ENCODE data around the gene PDLIM3.

GRCh38 chr4:185518494-185518893 lies 16.8 kb downstream of the PDLIM3 start:
- TF ChIP-seq POLR2AphosphoS5 (IDR thresholded peaks at IDR 0.05; ENCODE audit: low read depth, low read length) = no peak
- TF ChIP-seq SIN3A (IDR thresholded peaks at IDR 0.05; ENCODE audit: borderline replicate concordance, insufficient read depth, low read length) = no peak
- no peak for TF ChIP-seq REST (IDR thresholded peaks at IDR 0.05; ENCODE audit: insufficient read depth in 1 of 2, low read depth in 2 of 2, low read length in 2 of 2)
- no peak for TF ChIP-seq TAF1 (IDR thresholded peaks at IDR 0.05; ENCODE audit: borderline replicate concordance, insufficient read depth, low read length)
- no peak for TF ChIP-seq FOXP2 (optimal IDR thresholded peaks at IDR 0.05; ENCODE audit: borderline replicate concordance, extremely low read depth, extremely low read length, insufficient read depth)
